Measurements from ENCODE around the gene C1orf50. TPM values are rescaled to one million over a fixed set of nuclear protein-coding genes. Genes with fewer than 3 reads are reported as not detected.
"Not testable (repeated sequence)": the region's sequence is repeated elsewhere in the genome, so short reads cannot be mapped to it uniquely, and the experiment has no call there.

C1orf50 gene
- total RNA-seq, 1 experiment from 2014 or later = 7.7 TPM

GRCh38 chr1:42748021-42748420 is 19.0 kb upstream of the C1orf50 start:
- no peak for DNase-seq
- no peaks in the 10 kb centered on the region for H3K9me3 Mint-ChIP-seq (ENCODE audit: low read depth, unreplicated experiment)
- intact Hi-C loops (cut with micrococcal nuclease; ENCODE audit: unreplicated experiment) = loop anchor here (5.0 kb wide), 1 partner anchor 171 kb away; no protein-coding TSS in a partner anchor
- no peak overlapping the region for H3K27ac Mint-ChIP-seq (ENCODE audit: unreplicated experiment)
- no peak overlapping the region for H3K4me3 Mint-ChIP-seq (ENCODE audit: low read depth, unreplicated experiment)
- H3K36me3 Mint-ChIP-seq (ENCODE audit: insufficient read depth, unreplicated experiment) = peaks cover 15% of the 10 kb centered on the region
- TF ChIP-seq CTCF (IDR thresholded peaks at IDR 0.05; ENCODE audit: unreplicated experiment) = no peak
- no TSS peak for BruUV-seq (replicated peaks)
- CTCF ChIA-PET = interaction anchor here (0.6 to 0.7 kb wide), 2 partner anchors 10 to 17 kb away, joined by 3 read pairs; no protein-coding TSS in a partner anchor
- no peaks in the 10 kb centered on the region for H3K4me1 Mint-ChIP-seq (ENCODE audit: low read depth, unreplicated experiment)
- peaks cover 13% of the 10 kb centered on the region for H3K27me3 Mint-ChIP-seq (ENCODE audit: unreplicated experiment)

GRCh38 chr1:42748461-42749410 is 18.3 kb upstream of the C1orf50 start:
- no peak overlapping the region for H3K4me3 Mint-ChIP-seq (ENCODE audit: low read depth, unreplicated experiment)
- no peaks in the 10 kb centered on the region for H3K4me1 Mint-ChIP-seq (ENCODE audit: low read depth, unreplicated experiment)
- H3K27ac Mint-ChIP-seq (ENCODE audit: unreplicated experiment) = no peak overlapping the region
- TF ChIP-seq CTCF (IDR thresholded peaks at IDR 0.05; ENCODE audit: unreplicated experiment) = no peak
- H3K27me3 Mint-ChIP-seq (ENCODE audit: unreplicated experiment) = peaks cover 5% of the 10 kb centered on the region
- no TSS peak for BruUV-seq (replicated peaks)
- no peak for DNase-seq
- CTCF ChIA-PET = interaction anchor here (0.6 to 1.2 kb wide), 3 partner anchors 11 to 56 kb away, joined by 3 read pairs; no protein-coding TSS in a partner anchor
- intact Hi-C loops (cut with micrococcal nuclease; ENCODE audit: unreplicated experiment) = loop anchor here (5.0 kb wide), 1 partner anchor 171 kb away; no protein-coding TSS in a partner anchor
- no peaks in the 10 kb centered on the region for H3K9me3 Mint-ChIP-seq (ENCODE audit: low read depth, unreplicated experiment)
- H3K36me3 Mint-ChIP-seq (ENCODE audit: insufficient read depth, unreplicated experiment) = peaks cover 15% of the 10 kb centered on the region

GRCh38 chr1:42750041-42750440 is 17.0 kb upstream of the C1orf50 start:
- Mint-ChIP-seq H3K4me1 (ENCODE audit: low read depth, unreplicated experiment) (no peaks in the 10 kb centered on the region), H3K27me3 (ENCODE audit: unreplicated experiment) (no peaks in the 10 kb centered on the region), H3K27ac (ENCODE audit: unreplicated experiment) (no peak overlapping the region), H3K4me3 (ENCODE audit: low read depth, unreplicated experiment) (no peak overlapping the region), H3K9me3 (ENCODE audit: low read depth, unreplicated experiment) (no peaks in the 10 kb centered on the region), H3K36me3 (ENCODE audit: insufficient read depth, unreplicated experiment) (peaks cover 15% of the 10 kb centered on the region)
- BruUV-seq (replicated peaks) = no TSS peak
- no peak for DNase-seq
- CTCF ChIA-PET = interaction anchor here (0.5 to 1.2 kb wide), 2 partner anchors 16 to 58 kb away, joined by 3 to 9 read pairs; no protein-coding TSS in a partner anchor
- intact Hi-C loops (cut with micrococcal nuclease; ENCODE audit: unreplicated experiment) = no loop called here
- TF ChIP-seq CTCF (IDR thresholded peaks at IDR 0.05; ENCODE audit: unreplicated experiment) = no peak

GRCh38 chr1:42751511-42752070 is 15.5 kb upstream of the C1orf50 start:
- CTCF ChIA-PET; H3K27me3 Mint-ChIP-seq (ENCODE audit: unreplicated experiment); H3K9me3 Mint-ChIP-seq (ENCODE audit: low read depth, unreplicated experiment); DNase-seq; H3K27ac Mint-ChIP-seq (ENCODE audit: unreplicated experiment); H3K36me3 Mint-ChIP-seq (ENCODE audit: insufficient read depth, unreplicated experiment); H3K4me3 Mint-ChIP-seq (ENCODE audit: low read depth, unreplicated experiment); H3K4me1 Mint-ChIP-seq (ENCODE audit: low read depth, unreplicated experiment); intact Hi-C loops (cut with micrococcal nuclease; ENCODE audit: unreplicated experiment); BruUV-seq (replicated peaks): not testable (repeated sequence)
